Measurements from ENCODE around the gene LCORL.
"Not testable (repeated sequence)": the region's sequence is repeated elsewhere in the genome, so short reads cannot be mapped to it uniquely, and the experiment has no call there.

DNA sequence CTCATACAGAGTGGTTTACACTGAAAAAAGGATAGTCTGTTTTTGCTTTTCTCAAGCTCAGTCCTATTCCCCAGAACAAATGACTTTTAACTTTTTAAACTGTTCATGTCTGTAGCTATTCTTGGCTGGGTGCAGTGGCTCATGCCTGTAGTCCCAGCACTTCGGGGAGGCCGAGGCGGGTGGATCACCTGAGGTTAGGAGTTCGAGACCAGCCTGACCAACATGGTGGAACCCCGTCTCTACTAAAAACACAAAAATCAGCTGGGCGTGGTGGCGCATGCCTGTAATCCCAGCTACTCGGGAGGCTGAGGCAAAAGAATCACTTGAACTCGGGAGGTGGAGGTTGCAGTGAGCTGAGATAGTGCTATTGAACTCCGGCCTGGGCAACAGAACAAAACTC lies 14.8 kb upstream of the LCORL start:
- TF ChIP-seq, protein P1, sequence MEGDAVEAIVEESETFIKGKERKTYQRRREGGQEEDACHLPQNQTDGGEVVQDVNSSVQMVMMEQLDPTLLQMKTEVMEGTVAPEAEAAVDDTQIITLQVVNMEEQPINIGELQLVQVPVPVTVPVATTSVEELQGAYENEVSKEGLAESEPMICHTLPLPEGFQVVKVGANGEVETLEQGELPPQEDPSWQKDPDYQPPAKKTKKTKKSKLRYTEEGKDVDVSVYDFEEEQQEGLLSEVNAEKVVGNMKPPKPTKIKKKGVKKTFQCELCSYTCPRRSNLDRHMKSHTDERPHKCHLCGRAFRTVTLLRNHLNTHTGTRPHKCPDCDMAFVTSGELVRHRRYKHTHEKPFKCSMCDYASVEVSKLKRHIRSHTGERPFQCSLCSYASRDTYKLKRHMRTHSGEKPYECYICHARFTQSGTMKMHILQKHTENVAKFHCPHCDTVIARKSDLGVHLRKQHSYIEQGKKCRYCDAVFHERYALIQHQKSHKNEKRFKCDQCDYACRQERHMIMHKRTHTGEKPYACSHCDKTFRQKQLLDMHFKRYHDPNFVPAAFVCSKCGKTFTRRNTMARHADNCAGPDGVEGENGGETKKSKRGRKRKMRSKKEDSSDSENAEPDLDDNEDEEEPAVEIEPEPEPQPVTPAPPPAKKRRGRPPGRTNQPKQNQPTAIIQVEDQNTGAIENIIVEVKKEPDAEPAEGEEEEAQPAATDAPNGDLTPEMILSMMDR (IDR thresholded peaks at IDR 0.05; ENCODE audit: low read length): not testable (repeated sequence)
- not testable (repeated sequence) for TF ChIP-seq EZH2 (optimal IDR thresholded peaks at IDR 0.05; ENCODE audit: low read depth, low read length)

Data from MM.1S (cell line).